Activated CD8-positive, alpha-beta memory T cell treated with anti-CD3 and anti-CD28 coated beads, Interleukin-2, amount 50 U/mL, for 4 hours (primary cell): ENCODE data around the gene GALNT6.
A peak's percentile ranks its signal among the peaks of the same experiment; 100 is the strongest.
"Not testable (repeated sequence)": the region's sequence is repeated elsewhere in the genome, so short reads cannot be mapped to it uniquely, and the experiment has no call there.

ENCODE experiments used
- DNase-seq: peaks from one replicate; pipeline ENCODE4 v3.0.0-alpha.2; 2020

GALNT6 gene

DNA sequence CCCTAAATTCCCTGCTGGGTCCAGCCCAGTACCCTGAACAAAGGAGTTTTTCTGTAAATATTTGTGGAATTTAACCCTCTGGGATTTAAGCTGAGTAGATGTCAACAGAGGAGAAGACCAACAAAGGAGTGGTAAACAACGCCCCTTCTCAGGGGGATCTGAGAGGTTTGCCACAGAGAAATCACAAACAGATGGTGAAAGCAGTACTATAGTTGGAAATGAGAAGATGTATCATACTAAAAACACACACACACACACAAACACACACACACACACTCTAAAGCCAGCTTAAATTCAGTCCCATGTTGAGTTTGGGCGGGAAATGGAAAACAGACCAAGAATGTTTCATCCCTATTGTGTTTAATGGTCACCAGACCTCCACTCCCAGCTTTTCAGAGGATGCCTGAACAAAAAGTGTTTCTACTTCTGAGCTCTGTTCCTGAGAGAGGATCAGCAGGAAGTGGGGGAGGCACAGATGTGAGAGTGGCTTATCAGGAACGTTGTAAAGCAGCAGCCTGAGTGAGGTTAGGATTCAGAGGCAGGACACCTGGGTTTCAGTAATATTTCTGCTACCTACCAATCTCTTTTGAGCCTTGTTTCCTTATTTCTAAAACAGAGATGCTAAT is 70.4 kb downstream of the GALNT6 start:
- no peak for DNase-seq

DNA sequence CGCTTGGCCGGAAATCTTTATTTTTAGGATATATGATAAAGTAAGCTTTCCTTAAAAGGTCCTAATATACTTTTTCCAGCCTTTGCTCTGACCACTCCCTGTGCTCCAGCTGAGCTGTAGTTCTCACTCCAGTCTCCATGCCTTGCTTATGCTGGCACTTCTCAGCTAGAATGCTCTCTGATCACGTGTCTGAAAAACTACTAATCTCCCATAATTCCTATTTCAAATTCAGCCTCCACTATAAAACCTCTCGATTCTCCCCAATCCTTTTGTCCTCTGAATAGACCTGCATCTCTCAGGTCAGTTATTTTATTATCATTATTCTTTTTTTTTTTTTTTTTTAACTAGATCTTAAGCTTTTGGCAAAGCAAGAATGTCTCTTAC is 70.9 kb downstream of the GALNT6 start:
- no peak for DNase-seq

DNA sequence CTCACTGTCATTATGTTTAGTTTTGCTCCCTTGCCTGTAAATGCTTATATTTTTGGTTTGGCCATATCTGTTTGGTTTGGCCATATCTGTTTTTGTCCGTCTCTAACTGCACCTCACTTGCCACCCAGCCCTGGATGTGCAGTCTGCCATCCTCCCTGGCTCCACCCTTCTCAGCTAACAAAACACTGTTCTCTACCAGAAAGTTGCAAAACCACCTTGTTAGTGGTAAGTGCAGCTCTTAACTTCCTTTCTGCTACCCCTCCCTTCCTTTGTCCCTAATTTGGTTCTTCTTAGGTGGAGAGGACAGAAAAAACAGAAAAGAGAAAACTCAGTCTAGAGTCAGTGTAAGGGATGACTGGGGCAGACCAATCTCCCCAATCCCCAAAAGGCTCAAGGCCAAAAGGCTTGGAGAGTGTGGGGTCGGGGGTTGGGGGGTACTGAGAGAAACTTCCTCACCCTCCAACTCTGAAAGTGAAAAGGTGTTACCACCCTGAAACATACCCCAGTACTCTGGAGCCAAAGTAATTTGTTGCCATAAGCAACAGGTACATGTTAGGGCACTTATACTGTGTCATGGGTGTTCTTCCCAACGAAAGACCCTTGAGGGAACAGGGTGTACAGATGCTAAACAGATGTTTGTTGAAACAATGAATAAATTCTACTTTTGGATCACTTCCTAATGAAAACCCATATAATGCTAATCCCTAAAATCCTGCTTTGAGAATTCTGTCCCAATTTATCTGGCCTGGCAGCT is 72.2 kb downstream of the GALNT6 start:
- DNase-seq: peak; percentile 30

DNA sequence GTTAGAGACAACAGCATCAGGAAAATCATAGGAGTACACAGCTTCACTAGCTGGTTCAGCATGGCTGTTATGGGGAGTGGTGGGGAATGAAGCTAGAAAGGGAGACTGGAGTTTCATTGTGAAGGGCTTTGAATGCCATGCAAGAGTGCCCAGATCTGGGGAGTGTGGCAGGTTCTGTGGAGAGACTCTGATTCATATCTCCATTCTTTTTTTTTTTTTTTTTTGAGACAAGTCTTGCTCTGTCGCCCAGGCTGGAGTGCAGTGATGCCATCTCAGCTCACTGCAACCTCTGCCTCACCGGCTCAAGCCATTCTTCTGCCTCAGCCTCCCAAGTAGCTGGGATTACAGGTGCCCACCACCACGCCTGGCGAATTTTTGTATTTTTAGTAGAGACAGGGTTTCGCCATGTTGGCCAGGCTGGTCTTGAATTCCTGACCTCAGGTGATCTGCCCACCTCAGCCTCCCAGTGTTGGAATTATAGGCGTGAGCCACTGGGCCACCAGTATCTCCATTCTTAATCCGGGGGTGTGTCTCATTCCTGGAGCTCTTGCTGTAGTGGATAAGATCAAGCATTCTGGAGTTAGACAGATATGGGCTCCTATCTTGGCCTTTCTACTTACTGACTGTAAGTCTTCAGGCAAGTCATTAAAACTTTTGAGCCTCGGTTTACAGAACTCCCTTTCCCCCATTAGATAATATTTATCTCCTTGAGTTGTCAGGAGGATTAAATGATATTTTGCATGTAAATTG is 73.0 kb downstream of the GALNT6 start:
- DNase-seq: not testable (repeated sequence)

DNA sequence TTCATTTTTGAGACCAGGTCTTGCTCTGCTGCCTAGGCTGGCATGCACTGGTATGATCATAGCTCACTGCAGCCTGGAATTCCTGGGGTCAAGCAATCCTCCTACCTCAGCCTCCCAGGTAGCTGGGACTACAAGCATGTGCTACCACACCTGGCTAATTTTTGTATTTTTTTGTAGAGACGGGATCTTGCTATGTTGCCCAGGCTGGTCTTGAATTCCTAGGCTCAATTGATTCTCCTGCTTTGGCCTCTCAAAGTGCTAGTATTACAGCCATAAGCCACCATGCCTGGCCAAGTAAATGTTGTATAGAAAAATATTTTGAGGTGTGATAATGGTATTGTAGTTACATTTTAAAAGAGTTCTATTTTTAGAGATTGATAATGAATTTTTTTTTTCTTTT is 79.8 kb downstream of the GALNT6 start:
- DNase-seq: no peak

DNA sequence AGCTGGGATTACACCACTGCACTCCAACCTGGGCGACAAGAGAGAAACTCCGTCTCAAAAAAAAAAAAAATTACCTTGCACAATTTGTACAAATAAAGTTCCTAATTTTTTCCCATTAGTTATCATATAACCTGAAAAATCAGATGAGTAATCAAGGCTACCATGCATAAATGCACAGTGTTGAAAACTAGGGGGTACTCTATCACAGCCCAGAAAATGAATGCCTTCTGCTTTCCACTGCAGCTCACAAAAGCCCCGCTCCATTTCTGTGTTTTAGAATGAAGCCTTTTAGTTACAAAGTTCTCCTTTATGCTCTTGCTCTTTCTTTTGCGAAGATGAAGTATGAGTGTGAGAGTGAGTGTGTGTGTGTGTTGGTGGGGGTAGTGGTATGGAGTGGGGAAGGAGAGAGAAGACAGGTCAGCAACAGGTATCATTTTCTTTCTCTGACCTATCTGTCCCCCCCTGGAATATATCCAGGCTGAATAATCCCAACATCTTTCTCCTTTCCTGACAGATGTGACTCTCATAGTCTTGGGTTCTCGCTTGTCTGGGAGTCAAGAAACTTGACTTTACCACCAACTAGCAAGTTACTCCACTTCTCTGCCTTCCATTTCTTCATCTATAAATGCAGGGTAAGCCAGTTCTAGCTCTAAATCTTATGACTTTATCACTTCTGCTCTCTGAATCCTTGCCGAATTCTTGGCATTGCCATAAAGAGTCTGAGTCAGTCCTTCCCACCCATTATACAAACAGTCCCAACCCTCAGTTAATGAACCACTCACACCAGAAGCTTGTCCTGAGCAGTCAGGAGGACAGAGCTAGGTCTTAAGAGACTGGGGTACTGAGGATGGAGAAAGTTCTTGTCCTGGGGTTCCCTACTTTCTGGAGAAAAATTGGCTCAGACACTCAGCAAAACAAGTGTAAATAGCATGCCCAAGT is 83.3 kb downstream of the GALNT6 start:
- DNase-seq: no peak

DNA sequence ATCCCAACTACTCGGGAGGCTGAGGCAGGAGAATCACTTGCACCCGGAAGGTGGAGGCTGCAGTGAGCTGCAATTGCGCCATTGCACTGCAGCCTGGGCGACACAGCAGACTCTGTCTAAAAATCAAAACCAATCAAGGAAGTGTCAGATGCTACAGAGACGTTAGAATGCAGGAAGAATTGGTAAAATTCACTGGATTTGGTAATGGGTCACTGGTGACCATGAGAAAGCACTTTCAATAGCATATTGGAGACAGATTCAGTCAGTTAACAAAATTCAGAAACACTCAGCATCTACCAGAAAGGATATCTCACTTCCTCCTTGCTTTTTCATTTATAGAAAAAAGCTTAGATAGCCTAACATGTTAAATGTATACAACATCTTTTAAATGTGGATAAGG is 84.7 kb downstream of the GALNT6 start:
- DNase-seq: no peak
